DND-41 (cell line): ENCODE measurements around the gene SGSH.

Experiments
- EZH2 ChIP-seq: IDR thresholded peaks from 3 replicates; pipeline ENCODE4 v1.6.1; 2012; ENCODE audit warnings: borderline replicate concordance, low read depth, mild to moderate bottlenecking, moderate library complexity, low read length, inconsistent platforms; ENCODE audit not compliant: severe bottlenecking
- TF ChIP-seq, protein P1 (sequence below): IDR thresholded peaks from 2 replicates; pipeline ENCODE4 v1.5.1; 2012; ENCODE audit warnings: borderline replicate concordance, low read length, moderate library complexity, mild to moderate bottlenecking; ENCODE audit not compliant: poor library complexity, severe bottlenecking; ENCODE audit errors: extremely low read depth

DNA sequence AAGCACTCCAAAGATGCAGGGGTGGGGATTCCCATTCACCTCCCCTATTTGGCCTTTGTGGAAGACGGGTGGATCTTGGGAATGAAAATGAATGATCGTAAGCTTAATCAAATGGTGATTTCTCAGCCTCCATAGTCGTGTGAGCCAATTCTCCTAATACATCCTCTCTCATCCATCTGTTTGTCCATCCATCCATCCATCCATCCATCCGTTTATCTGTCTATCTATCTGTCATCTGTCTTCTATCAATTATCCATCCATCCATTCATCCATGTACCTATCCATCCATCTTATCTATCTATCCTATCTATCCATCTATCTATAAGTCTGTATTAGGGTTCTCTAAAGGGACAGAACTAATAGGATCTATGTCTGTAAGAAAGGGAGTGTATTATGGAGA is 48.3 kb upstream of the SGSH start:
- TF ChIP-seq, protein P1, sequence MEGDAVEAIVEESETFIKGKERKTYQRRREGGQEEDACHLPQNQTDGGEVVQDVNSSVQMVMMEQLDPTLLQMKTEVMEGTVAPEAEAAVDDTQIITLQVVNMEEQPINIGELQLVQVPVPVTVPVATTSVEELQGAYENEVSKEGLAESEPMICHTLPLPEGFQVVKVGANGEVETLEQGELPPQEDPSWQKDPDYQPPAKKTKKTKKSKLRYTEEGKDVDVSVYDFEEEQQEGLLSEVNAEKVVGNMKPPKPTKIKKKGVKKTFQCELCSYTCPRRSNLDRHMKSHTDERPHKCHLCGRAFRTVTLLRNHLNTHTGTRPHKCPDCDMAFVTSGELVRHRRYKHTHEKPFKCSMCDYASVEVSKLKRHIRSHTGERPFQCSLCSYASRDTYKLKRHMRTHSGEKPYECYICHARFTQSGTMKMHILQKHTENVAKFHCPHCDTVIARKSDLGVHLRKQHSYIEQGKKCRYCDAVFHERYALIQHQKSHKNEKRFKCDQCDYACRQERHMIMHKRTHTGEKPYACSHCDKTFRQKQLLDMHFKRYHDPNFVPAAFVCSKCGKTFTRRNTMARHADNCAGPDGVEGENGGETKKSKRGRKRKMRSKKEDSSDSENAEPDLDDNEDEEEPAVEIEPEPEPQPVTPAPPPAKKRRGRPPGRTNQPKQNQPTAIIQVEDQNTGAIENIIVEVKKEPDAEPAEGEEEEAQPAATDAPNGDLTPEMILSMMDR, result no peak
- TF ChIP-seq EZH2, result no peak
